Nephron (organoid): ENCODE measurements around the gene GLI2.

Experiments
- H3K27ac Mint-ChIP-seq, 3 experiments: 2 replicates each; pipeline ENCODE4 v1.8.0; 2020; ENCODE audit warnings: mixed read lengths in 3 of 3, mild to moderate bottlenecking in 2 of 3, moderate library complexity in 1 of 3
- H3K27me3 Mint-ChIP-seq: 2 replicates; pipeline ENCODE4 v1.8.0; 2021; ENCODE audit warnings: low read depth, mild to moderate bottlenecking, moderate library complexity, mixed read lengths
- H3K36me3 Mint-ChIP-seq: 2 replicates; pipeline ENCODE4 v1.8.0; 2020; ENCODE audit warnings: low read depth, mixed read lengths
- H3K4me1 Mint-ChIP-seq: 2 replicates; pipeline ENCODE4 v1.8.0; 2020; ENCODE audit warnings: mixed read lengths
- H3K4me3 Mint-ChIP-seq, 3 experiments: 2 replicates each; pipeline ENCODE4 v1.8.0; 2020; ENCODE audit warnings: mild to moderate bottlenecking in 3 of 3, mixed read lengths in 3 of 3, moderate library complexity in 2 of 3
- H3K9me3 Mint-ChIP-seq: 2 replicates; pipeline ENCODE4 v1.8.0; 2020; ENCODE audit warnings: mixed read lengths
- TF ChIP-seq, protein P1 (sequence below), 3 experiments: fragments of 200-600 bp; sonication (generic); IDR thresholded peaks; one replicate each; pipeline ENCODE4 v1.5.0; 2021; ENCODE audit warnings: antibody characterized with exemption in 3 of 3; ENCODE audit not compliant: unreplicated experiment in 3 of 3

GLI2 gene

GRCh38 chr2:120735746-120736170 is at the start of gene GLI2:
Gene GLI2 (plus strand): TSS chr2:120735868. CDS start chr2:120797321, 61,453 bp downstream.
- TF ChIP-seq, protein P1, sequence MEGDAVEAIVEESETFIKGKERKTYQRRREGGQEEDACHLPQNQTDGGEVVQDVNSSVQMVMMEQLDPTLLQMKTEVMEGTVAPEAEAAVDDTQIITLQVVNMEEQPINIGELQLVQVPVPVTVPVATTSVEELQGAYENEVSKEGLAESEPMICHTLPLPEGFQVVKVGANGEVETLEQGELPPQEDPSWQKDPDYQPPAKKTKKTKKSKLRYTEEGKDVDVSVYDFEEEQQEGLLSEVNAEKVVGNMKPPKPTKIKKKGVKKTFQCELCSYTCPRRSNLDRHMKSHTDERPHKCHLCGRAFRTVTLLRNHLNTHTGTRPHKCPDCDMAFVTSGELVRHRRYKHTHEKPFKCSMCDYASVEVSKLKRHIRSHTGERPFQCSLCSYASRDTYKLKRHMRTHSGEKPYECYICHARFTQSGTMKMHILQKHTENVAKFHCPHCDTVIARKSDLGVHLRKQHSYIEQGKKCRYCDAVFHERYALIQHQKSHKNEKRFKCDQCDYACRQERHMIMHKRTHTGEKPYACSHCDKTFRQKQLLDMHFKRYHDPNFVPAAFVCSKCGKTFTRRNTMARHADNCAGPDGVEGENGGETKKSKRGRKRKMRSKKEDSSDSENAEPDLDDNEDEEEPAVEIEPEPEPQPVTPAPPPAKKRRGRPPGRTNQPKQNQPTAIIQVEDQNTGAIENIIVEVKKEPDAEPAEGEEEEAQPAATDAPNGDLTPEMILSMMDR (IDR thresholded peaks at IDR 0.05; ENCODE audit: unreplicated experiment in 3 of 3), result peak; percentile 58 to 79 (median 70)
- Mint-ChIP-seq H3K4me3 (peak within 1 kb of the TSS; percentile 92 to 95 (median 93)), H3K27me3 (peaks cover 33% of the 10 kb centered on the region), H3K36me3 (no peaks in the 10 kb centered on the region), H3K9me3 (no peaks in the 10 kb centered on the region), H3K4me1 (peaks cover 58% of the 10 kb centered on the region), H3K27ac (peak within 1 kb of the TSS; percentile 92 to 97 (median 95))

DNA sequence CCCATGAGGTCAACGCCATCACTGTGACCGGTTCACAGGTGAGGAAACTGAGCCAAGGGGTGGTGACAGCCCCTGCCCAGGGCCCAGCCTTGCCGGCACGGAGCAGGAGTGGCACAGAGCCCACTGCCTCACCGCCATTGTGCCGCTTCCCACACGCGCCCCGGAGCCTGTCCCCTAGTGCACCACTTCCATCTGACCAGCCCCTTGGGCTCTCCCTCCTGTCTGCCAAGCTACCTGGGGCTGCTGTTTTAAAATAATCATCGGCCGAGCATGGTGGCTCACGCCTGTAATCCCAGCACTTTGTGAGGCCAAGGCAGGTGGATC is 49.7 kb upstream of the GLI2 start:
- TF ChIP-seq, protein P1 (IDR thresholded peaks at IDR 0.05; ENCODE audit: unreplicated experiment in 3 of 3), result no peak
- Mint-ChIP-seq H3K4me3 (no peak overlapping the region), H3K27me3 (peaks cover 70% of the 10 kb centered on the region), H3K27ac (no peak overlapping the region), H3K36me3 (no peaks in the 10 kb centered on the region), H3K4me1 (peaks cover 17% of the 10 kb centered on the region), H3K9me3 (no peaks in the 10 kb centered on the region)

DNA sequence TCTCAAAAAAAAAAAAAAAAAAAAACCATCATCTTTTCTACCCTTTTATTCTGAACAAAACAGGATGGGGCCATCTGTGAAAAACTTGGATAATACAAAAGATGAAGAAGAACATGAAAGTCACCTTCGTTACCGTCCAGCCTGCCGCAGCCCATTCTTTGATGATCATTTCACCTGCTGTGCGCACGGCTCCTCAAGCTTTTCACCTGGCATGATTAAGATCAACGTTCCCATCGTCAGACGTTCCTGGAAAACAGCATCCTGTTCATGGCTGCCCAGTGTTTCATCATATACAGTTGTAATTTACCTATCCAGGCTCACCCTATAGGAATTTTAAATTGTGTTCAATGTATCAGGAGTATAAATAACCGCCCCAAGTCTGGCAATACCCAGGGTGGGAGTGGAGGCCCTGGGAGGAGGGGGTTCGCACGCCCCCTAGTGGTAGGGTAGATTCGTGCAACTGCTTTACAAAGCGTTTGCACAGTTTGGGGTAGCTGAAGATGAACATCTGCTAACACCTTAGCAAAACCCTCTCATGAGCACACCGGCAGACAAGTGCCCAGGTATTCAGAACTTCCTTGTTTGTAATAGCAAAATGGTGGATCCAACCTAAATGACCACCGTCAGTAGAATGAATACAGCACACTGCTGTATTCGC is 49.0 kb upstream of the GLI2 start:
- no peak overlapping the region for H3K4me3 Mint-ChIP-seq
- H3K4me1 Mint-ChIP-seq, result peaks cover 17% of the 10 kb centered on the region
- no peaks in the 10 kb centered on the region for H3K36me3 Mint-ChIP-seq
- H3K9me3 Mint-ChIP-seq, result no peaks in the 10 kb centered on the region
- H3K27ac Mint-ChIP-seq, result no peak overlapping the region
- TF ChIP-seq, protein P1 (IDR thresholded peaks at IDR 0.05; ENCODE audit: unreplicated experiment in 3 of 3), result no peak
- H3K27me3 Mint-ChIP-seq, result peaks cover 66% of the 10 kb centered on the region

DNA sequence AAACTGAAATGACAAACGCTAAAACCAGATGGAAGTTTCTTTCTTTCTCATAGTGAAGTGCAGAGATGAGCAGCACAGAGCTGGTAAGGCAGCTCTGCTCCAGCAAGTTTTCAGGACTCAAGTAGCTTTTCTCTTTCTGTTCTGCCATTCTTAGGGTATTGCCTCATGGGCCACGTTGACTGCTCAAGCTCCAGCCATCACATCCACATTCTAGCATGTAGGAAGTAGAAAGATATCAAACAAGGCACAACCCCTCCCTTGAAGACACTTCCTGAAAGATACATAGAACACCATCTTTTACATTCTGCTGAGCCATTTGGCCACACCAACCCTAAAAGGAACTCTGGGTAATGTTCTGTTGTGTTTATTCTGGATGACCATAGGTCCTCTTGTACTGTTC is 48.5 kb upstream of the GLI2 start:
- Mint-ChIP-seq H3K27ac (no peak overlapping the region), H3K4me1 (peaks cover 17% of the 10 kb centered on the region), H3K4me3 (no peak overlapping the region), H3K36me3 (no peaks in the 10 kb centered on the region), H3K27me3 (peaks cover 64% of the 10 kb centered on the region), H3K9me3 (no peaks in the 10 kb centered on the region)
- TF ChIP-seq, protein P1 (IDR thresholded peaks at IDR 0.05; ENCODE audit: unreplicated experiment in 3 of 3), result no peak

- no peak overlapping the region for H3K27ac Mint-ChIP-seq
- peaks cover 3% of the 10 kb centered on the region for H3K4me1 Mint-ChIP-seq
- H3K4me3 Mint-ChIP-seq, result no peak overlapping the region
- TF ChIP-seq, protein P1 (IDR thresholded peaks at IDR 0.05; ENCODE audit: unreplicated experiment in 3 of 3), result no peak
- peaks cover 75% of the 10 kb centered on the region for H3K27me3 Mint-ChIP-seq
- no peaks in the 10 kb centered on the region for H3K36me3 Mint-ChIP-seq
- no peaks in the 10 kb centered on the region for H3K9me3 Mint-ChIP-seq
Observed at GRCh38 chr2:120690521-120690920, 45.1 kb upstream of the GLI2 start.

DNA sequence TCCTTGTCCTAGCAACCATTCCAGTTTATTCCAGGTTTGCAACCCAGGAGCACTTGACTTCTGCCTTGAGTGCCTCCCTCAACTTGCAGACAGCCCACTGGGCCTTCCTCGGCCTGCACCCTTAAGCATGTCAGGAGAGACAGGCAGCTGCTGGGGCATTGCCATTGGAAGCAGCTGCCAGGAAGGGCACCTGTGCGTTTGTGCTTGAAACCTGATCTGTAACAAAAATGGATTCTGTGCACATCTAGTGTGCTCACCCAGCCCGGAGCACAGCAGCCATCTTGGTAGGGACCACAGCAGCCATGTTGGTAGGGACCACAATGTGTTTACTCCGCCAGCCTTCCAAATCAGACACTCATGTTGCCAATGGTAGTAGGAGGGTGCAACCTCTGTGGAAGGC is 44.3 kb upstream of the GLI2 start:
- H3K27ac Mint-ChIP-seq, result no peak overlapping the region
- H3K4me1 Mint-ChIP-seq, result peaks cover 6% of the 10 kb centered on the region
- H3K27me3 Mint-ChIP-seq, result peaks cover 74% of the 10 kb centered on the region
- TF ChIP-seq, protein P1 (IDR thresholded peaks at IDR 0.05; ENCODE audit: unreplicated experiment in 3 of 3), result no peak
- no peak overlapping the region for H3K4me3 Mint-ChIP-seq
- H3K36me3 Mint-ChIP-seq, result no peaks in the 10 kb centered on the region
- H3K9me3 Mint-ChIP-seq, result no peaks in the 10 kb centered on the region
